K562 (cell line): ENCODE measurements around the gene B4GALNT2. TPM values are rescaled to one million over a fixed set of nuclear protein-coding genes. Genes with fewer than 3 reads are reported as not detected.

Source experiments
- ARID2 ChIP-seq: fragments of 450-650 bp; IDR thresholded peaks from 2 replicates; pipeline ENCODE4 v1.6.1; 2017; ENCODE audit warnings: antibody characterized with exemption, mild to moderate bottlenecking
- CCAR2 ChIP-seq: fragments of 200-400 bp; formaldehyde crosslinking; IDR thresholded peaks from 2 replicates; pipeline ENCODE4 v1.6.1; 2017; ENCODE audit warnings: mild to moderate bottlenecking, low read depth, low read length
- CUX1 ChIP-seq: fragments of 200-800 bp; sonication (Bioruptor generic); IDR thresholded peaks from 2 replicates; pipeline ENCODE4 v1.6.1; 2016; ENCODE audit warnings: missing genetic modification characterization, missing compliant biosample characterization
- E2F6 ChIP-seq, 2 experiments: IDR thresholded peaks; 2 replicates each; pipeline ENCODE4 v1.6.1; 2011; ENCODE audit warnings: borderline replicate concordance in 1 of 2, control low read depth in 1 of 2, low read depth in 1 of 2, low read length in 1 of 2, mild to moderate bottlenecking in 1 of 2, mixed read lengths in 1 of 2, moderate library complexity in 1 of 2; ENCODE audit not compliant: insufficient read depth in 1 of 2, insufficient read length in 1 of 2, poor library complexity in 1 of 2, severe bottlenecking in 1 of 2; ENCODE audit errors: extremely low read depth in 1 of 2
- HMGN3 ChIP-seq: IDR thresholded peaks from 2 replicates; pipeline ENCODE4 v1.6.1; 2011; ENCODE audit warnings: borderline replicate concordance, low read depth, mild to moderate bottlenecking, mixed read lengths, low read length; ENCODE audit not compliant: insufficient read length; ENCODE audit errors: extremely low read depth
- KLF10 ChIP-seq: fragments of 250-450 bp; sonication (Bioruptor Pico); IDR thresholded peaks from 2 replicates; pipeline ENCODE4 v1.6.1; 2021; ENCODE audit warnings: matching md5 sums
- PRMT5 ChIP-seq: sonication (generic); formaldehyde crosslinking; IDR thresholded peaks from 2 replicates; pipeline ENCODE4 v1.5.0; 2020; ENCODE audit warnings: missing genetic modification reagents
- RAD21 ChIP-seq, 2 experiments: fragments of 250-450 bp in 1 of 2; fragments of 450-650 bp in 1 of 2; sonication (Bioruptor Pico) in 1 of 2; formaldehyde crosslinking in 1 of 2; IDR thresholded peaks in 1 of 2; conservative IDR thresholded peaks in 1 of 2; 2 replicates each; pipeline versions ENCODE4 v1.4.0 to v1.8.0; 2020 to 2022; ENCODE audit warnings: mild to moderate bottlenecking in 2 of 2, moderate library complexity in 1 of 2
- polyA plus RNA-seq, 8 experiments: library from polyadenylated mRNA; depleted of rRNA in 4 of 8; stranded (reverse) in 5 of 8; unstranded in 3 of 8; fragments of >200 nt; fragmentation: Nextera tagmentation in 2 of 8; fragmentation: Illumina TruSeq in 1 of 8; extraction: Ambion mirVana in 2 of 8; extraction: Trizol in 1 of 8; gene quantifications; 2 replicates each; pipeline versions ENCODE4 v1.2.1 to v1.2.3, GENCODE V29; 2011 to 2014; ENCODE audit warnings: inconsistent platforms in 1 of 8, missing spikeins in 1 of 8
- total RNA-seq, 7 experiments: library from RNA; depleted of rRNA in 6 of 7; stranded (reverse); fragments of >200 nt in 6 of 7; fragmentation: Illumina TruSeq in 2 of 7; extraction: Trizol in 2 of 7; gene quantifications; 2 replicates each; pipeline versions ENCODE4 v1.2.1 to v1.2.3, GENCODE V29; 2011 to 2021; ENCODE audit warnings: low replicate concordance in 1 of 7
- TF ChIP-seq, protein P1 (sequence below): fragments of 250-450 bp; sonication (Bioruptor Pico); IDR thresholded peaks from 2 replicates; pipeline ENCODE4 v1.8.0; 2021; ENCODE audit warnings: borderline replicate concordance, mild to moderate bottlenecking, moderate library complexity; ENCODE audit not compliant: poor library complexity, severe bottlenecking
- TF ChIP-seq, protein P2 (sequence below): fragments of 250-450 bp; sonication (Bioruptor Pico); IDR thresholded peaks from 2 replicates; pipeline ENCODE4 v1.4.0; 2020

Gene B4GALNT2
- total and polyA plus RNA-seq, 9 of the 15 experiments (the other 6 are each of a cell fraction or from before 2014, with no cell fraction given) = not detected

- peak in 1 of 2 experiments; percentile 67 for TF ChIP-seq E2F6 (IDR thresholded peaks at IDR 0.05; ENCODE audit: borderline replicate concordance in 1 of 2, extremely low read depth in 1 of 2, insufficient read depth in 1 of 2, insufficient read length in 1 of 2, low read depth in 1 of 2, low read length in 1 of 2, poor library complexity in 1 of 2, severe bottlenecking in 1 of 2)
- no peak for TF ChIP-seq CUX1
- peak; percentile 13 to 42; a peak in 3 of 4 replicates for TF ChIP-seq RAD21 (CRISPR knock-in tag; conservative IDR thresholded peaks at IDR 0.05 in 1 of 2, IDR thresholded peaks at IDR 0.05 in 1 of 2)
- no peak for TF ChIP-seq ARID2
- no peak for TF ChIP-seq CCAR2
- TF ChIP-seq KLF10 (CRISPR knock-in tag) = no peak
- no peak for TF ChIP-seq PRMT5 (CRISPR knock-in tag)
- TF ChIP-seq, protein P1, sequence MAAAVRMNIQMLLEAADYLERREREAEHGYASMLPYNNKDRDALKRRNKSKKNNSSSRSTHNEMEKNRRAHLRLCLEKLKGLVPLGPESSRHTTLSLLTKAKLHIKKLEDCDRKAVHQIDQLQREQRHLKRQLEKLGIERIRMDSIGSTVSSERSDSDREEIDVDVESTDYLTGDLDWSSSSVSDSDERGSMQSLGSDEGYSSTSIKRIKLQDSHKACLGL = no peak
- TF ChIP-seq HMGN3 = no peak
- TF ChIP-seq, protein P2, sequence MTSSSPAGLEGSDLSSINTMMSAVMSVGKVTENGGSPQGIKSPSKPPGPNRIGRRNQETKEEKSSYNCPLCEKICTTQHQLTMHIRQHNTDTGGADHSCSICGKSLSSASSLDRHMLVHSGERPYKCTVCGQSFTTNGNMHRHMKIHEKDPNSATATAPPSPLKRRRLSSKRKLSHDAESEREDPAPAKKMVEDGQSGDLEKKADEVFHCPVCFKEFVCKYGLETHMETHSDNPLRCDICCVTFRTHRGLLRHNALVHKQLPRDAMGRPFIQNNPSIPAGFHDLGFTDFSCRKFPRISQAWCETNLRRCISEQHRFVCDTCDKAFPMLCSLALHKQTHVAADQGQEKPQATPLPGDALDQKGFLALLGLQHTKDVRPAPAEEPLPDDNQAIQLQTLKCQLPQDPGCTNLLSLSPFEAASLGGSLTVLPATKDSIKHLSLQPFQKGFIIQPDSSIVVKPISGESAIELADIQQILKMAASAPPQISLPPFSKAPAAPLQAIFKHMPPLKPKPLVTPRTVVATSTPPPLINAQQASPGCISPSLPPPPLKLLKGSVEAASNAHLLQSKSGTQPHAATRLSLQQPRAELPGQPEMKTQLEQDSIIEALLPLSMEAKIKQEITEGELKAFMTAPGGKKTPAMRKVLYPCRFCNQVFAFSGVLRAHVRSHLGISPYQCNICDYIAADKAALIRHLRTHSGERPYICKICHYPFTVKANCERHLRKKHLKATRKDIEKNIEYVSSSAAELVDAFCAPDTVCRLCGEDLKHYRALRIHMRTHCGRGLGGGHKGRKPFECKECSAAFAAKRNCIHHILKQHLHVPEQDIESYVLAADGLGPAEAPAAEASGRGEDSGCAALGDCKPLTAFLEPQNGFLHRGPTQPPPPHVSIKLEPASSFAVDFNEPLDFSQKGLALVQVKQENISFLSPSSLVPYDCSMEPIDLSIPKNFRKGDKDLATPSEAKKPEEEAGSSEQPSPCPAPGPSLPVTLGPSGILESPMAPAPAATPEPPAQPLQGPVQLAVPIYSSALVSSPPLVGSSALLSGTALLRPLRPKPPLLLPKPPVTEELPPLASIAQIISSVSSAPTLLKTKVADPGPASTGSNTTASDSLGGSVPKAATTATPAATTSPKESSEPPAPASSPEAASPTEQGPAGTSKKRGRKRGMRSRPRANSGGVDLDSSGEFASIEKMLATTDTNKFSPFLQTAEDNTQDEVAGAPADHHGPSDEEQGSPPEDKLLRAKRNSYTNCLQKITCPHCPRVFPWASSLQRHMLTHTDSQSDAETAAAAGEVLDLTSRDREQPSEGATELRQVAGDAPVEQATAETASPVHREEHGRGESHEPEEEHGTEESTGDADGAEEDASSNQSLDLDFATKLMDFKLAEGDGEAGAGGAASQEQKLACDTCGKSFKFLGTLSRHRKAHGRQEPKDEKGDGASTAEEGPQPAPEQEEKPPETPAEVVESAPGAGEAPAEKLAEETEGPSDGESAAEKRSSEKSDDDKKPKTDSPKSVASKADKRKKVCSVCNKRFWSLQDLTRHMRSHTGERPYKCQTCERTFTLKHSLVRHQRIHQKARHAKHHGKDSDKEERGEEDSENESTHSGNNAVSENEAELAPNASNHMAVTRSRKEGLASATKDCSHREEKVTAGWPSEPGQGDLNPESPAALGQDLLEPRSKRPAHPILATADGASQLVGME = no peak
These were observed 86.7 kb downstream of the B4GALNT2 start (continued) for GRCh38 chr17:49218941-49219913.
